IMR-90 (cell line): ENCODE results near the gene DNAH17.

Source experiments
- CTCF ChIP-seq: conservative IDR thresholded peaks from 2 replicates; pipeline ENCODE4 v1.5.1; 2012; ENCODE audit warnings: mild to moderate bottlenecking, low read depth, low read length, improper control_type of control experiment
- NFE2L2 ChIP-seq: fragments of 150-350 bp; IDR thresholded peaks from 2 replicates; pipeline ENCODE4 v1.6.1; 2016; ENCODE audit warnings: low read depth, mild to moderate bottlenecking, low read length
- POLR2A ChIP-seq: IDR thresholded peaks from 2 replicates; pipeline ENCODE4 v1.6.1; 2012; ENCODE audit warnings: mild to moderate bottlenecking, low read depth, low read length
- RAD21 ChIP-seq: IDR thresholded peaks from 2 replicates; pipeline ENCODE4 v1.6.1; 2012; ENCODE audit warnings: low read length, improper control_type of control experiment
- RFX5 ChIP-seq: IDR thresholded peaks from 2 replicates; pipeline ENCODE4 v1.8.0; 2012; ENCODE audit warnings: low read depth, mild to moderate bottlenecking, low read length, moderate library complexity

- TF ChIP-seq CTCF (no peak), POLR2A (no peak), NFE2L2 (no peak), RFX5 (no peak), RAD21 (no peak)
Measured at GRCh38 chr17:78444392-78444791, 132.8 kb downstream of the DNAH17 start.
